ENCODE results near the gene LRG1. TPM values are rescaled to one million over a fixed set of nuclear protein-coding genes. Genes with fewer than 3 reads are reported as not detected.
A peak's percentile ranks its signal among the peaks of the same experiment; 100 is the strongest.

The LRG1 gene
- total and polyA plus RNA-seq, 2 donors from 2014 or later, result 2.2 to 26.4 TPM

DNA sequence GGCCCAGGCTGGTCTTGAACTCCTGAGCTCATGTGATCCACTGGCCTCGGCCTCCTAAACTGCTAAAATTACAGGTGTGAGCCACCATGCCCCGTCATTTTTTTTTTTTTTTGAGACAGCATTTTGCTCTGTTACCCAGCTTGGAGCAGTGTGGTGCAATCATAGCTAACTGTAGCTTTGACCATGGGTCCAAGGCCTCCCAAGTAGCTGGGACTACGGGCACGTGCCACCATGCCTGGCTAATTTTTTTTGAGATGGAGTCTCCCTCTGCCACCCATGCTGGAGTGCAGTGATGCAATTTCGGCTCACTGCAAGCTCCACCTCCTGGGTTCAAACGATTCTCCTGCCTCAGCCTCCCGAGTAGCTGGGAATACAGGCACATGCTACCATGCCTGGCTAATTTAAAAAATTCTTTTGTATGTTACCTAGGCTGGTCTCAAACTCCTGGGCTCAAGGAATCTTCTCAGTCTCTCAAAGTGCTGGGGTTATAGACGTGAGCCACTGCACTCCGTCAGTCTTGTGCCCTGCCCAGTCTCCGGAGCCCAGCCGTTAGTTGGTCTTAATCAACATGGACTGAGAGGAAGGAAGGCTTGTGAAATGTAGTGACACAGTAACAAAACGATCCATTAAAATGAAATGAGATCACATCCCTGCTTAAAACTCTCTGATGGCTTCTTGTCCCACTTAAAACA is 1.4 kb upstream of the LRG1 start:
- intact Hi-C loops (cut with DNase I), result no loop called here
- Histone ChIP-seq H3K4me3 (ENCODE audit: low read length in 3 of 3) (no peak overlapping the region), H3K4me1 (ENCODE audit: control insufficient read depth in 2 of 3, insufficient read depth in 2 of 3, low read depth in 1 of 3, low read length in 3 of 3) (peaks cover 0 to 2% (median 0%) of the 10 kb centered on the region in 3 donors), H3K9ac (ENCODE audit: low read length in 3 of 3) (no peak overlapping the region), H3K27me3 (ENCODE audit: control insufficient read depth, insufficient read depth, low read length) (no peaks in the 10 kb centered on the region), H3K9me3 (ENCODE audit: control insufficient read depth in 2 of 3, insufficient read depth in 1 of 3, low read length in 3 of 3) (no peaks in the 10 kb centered on the region), H3K27ac (ENCODE audit: low read depth in 2 of 2, low read length in 2 of 2) (no peak overlapping the region), H3K36me3 (ENCODE audit: control insufficient read depth in 2 of 3, insufficient read depth in 3 of 3, low read length in 3 of 3) (no peaks in the 10 kb centered on the region)
- DNase-seq, result no peak
- FAIRE-seq, result no peak
- TF ChIP-seq, protein P1, sequence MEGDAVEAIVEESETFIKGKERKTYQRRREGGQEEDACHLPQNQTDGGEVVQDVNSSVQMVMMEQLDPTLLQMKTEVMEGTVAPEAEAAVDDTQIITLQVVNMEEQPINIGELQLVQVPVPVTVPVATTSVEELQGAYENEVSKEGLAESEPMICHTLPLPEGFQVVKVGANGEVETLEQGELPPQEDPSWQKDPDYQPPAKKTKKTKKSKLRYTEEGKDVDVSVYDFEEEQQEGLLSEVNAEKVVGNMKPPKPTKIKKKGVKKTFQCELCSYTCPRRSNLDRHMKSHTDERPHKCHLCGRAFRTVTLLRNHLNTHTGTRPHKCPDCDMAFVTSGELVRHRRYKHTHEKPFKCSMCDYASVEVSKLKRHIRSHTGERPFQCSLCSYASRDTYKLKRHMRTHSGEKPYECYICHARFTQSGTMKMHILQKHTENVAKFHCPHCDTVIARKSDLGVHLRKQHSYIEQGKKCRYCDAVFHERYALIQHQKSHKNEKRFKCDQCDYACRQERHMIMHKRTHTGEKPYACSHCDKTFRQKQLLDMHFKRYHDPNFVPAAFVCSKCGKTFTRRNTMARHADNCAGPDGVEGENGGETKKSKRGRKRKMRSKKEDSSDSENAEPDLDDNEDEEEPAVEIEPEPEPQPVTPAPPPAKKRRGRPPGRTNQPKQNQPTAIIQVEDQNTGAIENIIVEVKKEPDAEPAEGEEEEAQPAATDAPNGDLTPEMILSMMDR (IDR thresholded peaks at IDR 0.05; ENCODE audit: borderline replicate concordance, extremely low read depth, insufficient read depth), result no peak

DNA sequence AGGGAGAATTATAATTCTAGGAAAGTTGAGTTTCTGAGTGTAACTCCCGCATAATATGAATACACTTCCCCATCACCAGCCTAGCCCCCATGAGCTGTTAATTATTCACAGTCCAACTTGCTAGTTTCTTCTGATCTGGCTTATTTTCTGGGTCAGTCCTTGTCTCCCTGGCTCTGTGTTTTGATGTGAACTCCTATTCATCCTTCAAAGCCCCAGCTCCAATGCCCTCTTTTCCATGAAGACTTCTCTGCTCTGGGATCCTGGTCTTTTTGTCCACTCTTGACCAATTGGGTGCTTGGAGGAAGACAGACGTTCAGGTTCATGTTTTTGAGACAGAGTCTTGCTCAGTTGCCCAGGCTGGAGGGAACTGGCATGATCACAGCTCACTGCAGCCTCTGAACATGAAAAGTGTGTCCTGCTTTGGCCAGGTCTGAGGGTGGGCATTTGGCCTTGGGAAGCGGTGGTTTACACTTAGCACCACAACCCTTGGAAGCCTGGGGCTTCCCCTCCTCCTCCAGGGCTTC is 605 bp downstream of the LRG1 start:
- no peak for FAIRE-seq
- TF ChIP-seq, protein P1 (IDR thresholded peaks at IDR 0.05; ENCODE audit: borderline replicate concordance, extremely low read depth, insufficient read depth), result no peak
- Histone ChIP-seq H3K9ac (ENCODE audit: low read length in 3 of 3) (no peak overlapping the region), H3K9me3 (ENCODE audit: control insufficient read depth in 2 of 3, insufficient read depth in 1 of 3, low read length in 3 of 3) (no peaks in the 10 kb centered on the region), H3K36me3 (ENCODE audit: control insufficient read depth in 2 of 3, insufficient read depth in 3 of 3, low read length in 3 of 3) (no peaks in the 10 kb centered on the region), H3K4me1 (ENCODE audit: control insufficient read depth in 2 of 3, insufficient read depth in 2 of 3, low read depth in 1 of 3, low read length in 3 of 3) (peaks cover 0 to 2% (median 0%) of the 10 kb centered on the region in 3 donors), H3K27me3 (ENCODE audit: control insufficient read depth, insufficient read depth, low read length) (no peaks in the 10 kb centered on the region), H3K27ac (ENCODE audit: low read depth in 2 of 2, low read length in 2 of 2) (no peak overlapping the region), H3K4me3 (ENCODE audit: low read length in 3 of 3) (no peak overlapping the region)
- no peak for DNase-seq
- intact Hi-C loops (cut with DNase I), result no loop called here

- Histone ChIP-seq H3K9me3 (ENCODE audit: control insufficient read depth in 2 of 3, insufficient read depth in 1 of 3, low read length in 3 of 3) (no peaks in the 10 kb centered on the region), H3K4me1 (ENCODE audit: control insufficient read depth in 2 of 3, insufficient read depth in 2 of 3, low read depth in 1 of 3, low read length in 3 of 3) (peaks cover 0 to 2% (median 0%) of the 10 kb centered on the region in 3 donors), H3K9ac (ENCODE audit: low read length in 3 of 3) (no peak overlapping the region), H3K4me3 (ENCODE audit: low read length in 3 of 3) (no peak overlapping the region), H3K27ac (ENCODE audit: low read depth in 2 of 2, low read length in 2 of 2) (no peak overlapping the region), H3K27me3 (ENCODE audit: control insufficient read depth, insufficient read depth, low read length) (no peaks in the 10 kb centered on the region), H3K36me3 (ENCODE audit: control insufficient read depth in 2 of 3, insufficient read depth in 3 of 3, low read length in 3 of 3) (no peaks in the 10 kb centered on the region)
- FAIRE-seq (no peak), DNase-seq (peak in 1 of 5 donors; percentile 43)
- TF ChIP-seq, protein P1 (IDR thresholded peaks at IDR 0.05; ENCODE audit: borderline replicate concordance, extremely low read depth, insufficient read depth), result no peak
- intact Hi-C loops (cut with DNase I), result no loop called here
Observed at GRCh38 chr19:4538601-4538954, 1.3 kb downstream of the LRG1 start.

Data from kidney (tissue), 14 donors.